ENCODE measurements around the gene CCDC146. TPM values are rescaled to one million over a fixed set of nuclear protein-coding genes. Genes with fewer than 3 reads are reported as not detected.
"Not testable (repeated sequence)": the region's sequence is repeated elsewhere in the genome, so short reads cannot be mapped to it uniquely, and the experiment has no call there.

The CCDC146 gene
- total RNA-seq, 2 donors from 2014 or later, result 2.0 to 3.8 TPM

DNA sequence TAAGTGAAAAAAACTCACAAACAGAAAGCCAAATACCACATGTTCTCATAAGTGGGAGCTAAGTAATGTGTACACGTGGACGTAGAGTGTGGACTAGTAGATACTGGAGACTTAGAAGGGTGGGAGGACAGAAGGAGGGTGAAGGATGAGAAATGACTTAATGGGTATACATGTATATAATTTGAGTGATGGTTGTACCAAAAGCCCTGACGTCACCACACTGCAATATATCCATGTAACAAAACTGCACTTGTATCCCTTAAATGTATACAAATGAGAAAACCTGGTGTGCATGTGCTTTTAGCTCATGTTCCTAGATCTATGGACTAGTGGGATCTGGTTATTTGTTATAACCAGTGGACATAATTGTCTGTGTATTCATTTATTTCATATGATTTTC is 125.7 kb downstream of the CCDC146 start:
- Mint-ChIP-seq H3K4me1 (ENCODE audit: low read depth) (peaks cover 10% of the 10 kb centered on the region), H3K4me3 (no peak overlapping the region), H3K27me3 (ENCODE audit: low read depth) (no peaks in the 10 kb centered on the region), H3K27ac (no peak overlapping the region), H3K36me3 (ENCODE audit: insufficient read depth in 2 of 2) (no peaks in the 10 kb centered on the region), H3K9me3 (no peaks in the 10 kb centered on the region)
- ATAC-seq (replicated peaks in 1 of 2), result no peak
- DNase-seq, result no peak

DNA sequence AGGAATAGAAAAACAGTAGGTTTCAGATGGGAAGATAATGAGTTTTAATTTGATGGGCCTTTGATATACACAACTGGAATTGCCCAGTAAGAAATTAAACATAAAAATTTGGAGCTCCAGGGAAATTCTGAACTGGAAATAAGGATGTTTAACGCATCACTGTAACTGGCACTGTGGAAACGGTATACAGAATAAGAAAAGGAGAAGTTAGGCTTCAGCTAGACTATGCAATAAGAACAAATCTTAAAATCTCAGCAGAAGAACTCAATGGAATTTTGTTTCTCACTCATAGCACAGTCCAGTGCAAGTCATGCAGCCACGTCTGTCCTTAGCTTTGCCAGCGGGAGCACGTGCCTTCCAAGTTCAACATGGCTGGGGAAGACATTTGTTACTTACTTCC is 130.1 kb downstream of the CCDC146 start:
- Mint-ChIP-seq H3K4me3 (no peak overlapping the region), H3K9me3 (no peaks in the 10 kb centered on the region), H3K36me3 (ENCODE audit: insufficient read depth in 2 of 2) (no peaks in the 10 kb centered on the region), H3K27ac (no peak overlapping the region), H3K4me1 (ENCODE audit: low read depth) (no peaks in the 10 kb centered on the region), H3K27me3 (ENCODE audit: low read depth) (no peaks in the 10 kb centered on the region)
- ATAC-seq (replicated peaks in 1 of 2) (no peak), DNase-seq (no peak)

DNA sequence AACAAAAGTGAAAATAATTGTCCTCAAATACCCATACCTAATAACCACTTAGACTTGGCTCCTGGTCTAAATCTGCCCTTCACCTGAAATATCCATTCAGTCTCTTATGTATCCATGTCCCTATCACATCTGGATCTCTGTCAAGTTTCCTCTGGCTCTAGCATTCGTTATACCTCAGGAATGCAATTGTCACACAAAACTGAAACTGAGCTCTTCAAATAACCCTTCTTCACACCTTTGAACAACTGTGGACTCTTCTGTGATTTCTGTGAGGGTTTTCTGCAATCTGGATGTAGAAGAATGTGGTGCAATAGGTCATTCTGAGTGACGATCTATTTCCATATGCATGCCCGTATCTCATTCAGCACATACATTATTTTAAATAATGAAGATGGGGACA is 130.7 kb downstream of the CCDC146 start:
- ATAC-seq (replicated peaks in 1 of 2) (no peak), DNase-seq (no peak)
- Mint-ChIP-seq H3K27me3 (ENCODE audit: low read depth) (no peaks in the 10 kb centered on the region), H3K4me1 (ENCODE audit: low read depth) (no peaks in the 10 kb centered on the region), H3K36me3 (ENCODE audit: insufficient read depth in 2 of 2) (no peaks in the 10 kb centered on the region), H3K9me3 (no peaks in the 10 kb centered on the region), H3K27ac (no peak overlapping the region), H3K4me3 (no peak overlapping the region)

DNA sequence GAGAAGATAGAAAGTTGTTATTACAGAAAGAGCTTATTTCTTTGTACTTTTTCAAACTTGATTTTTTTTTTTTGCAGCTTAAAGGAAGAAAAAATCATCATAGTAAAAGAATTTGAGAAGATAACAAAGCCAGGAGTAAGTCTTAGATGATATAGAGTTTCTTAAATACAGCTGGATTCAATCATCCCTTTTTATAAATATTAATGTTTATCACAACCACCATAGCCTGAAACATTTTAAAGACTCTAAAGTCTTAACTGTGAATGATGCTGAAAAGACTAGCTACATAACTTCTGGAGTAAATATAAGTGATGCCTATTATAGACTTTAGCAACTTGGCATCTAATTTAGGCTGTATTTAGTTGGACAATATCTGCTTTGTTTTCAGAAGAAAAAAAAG is 132.0 kb downstream of the CCDC146 start:
- Mint-ChIP-seq H3K27ac (no peak overlapping the region), H3K27me3 (ENCODE audit: low read depth) (no peaks in the 10 kb centered on the region), H3K4me1 (ENCODE audit: low read depth) (no peaks in the 10 kb centered on the region), H3K36me3 (ENCODE audit: insufficient read depth in 2 of 2) (no peaks in the 10 kb centered on the region), H3K9me3 (no peaks in the 10 kb centered on the region), H3K4me3 (no peak overlapping the region)
- DNase-seq, result no peak
- no peak for ATAC-seq (replicated peaks in 1 of 2)

DNA sequence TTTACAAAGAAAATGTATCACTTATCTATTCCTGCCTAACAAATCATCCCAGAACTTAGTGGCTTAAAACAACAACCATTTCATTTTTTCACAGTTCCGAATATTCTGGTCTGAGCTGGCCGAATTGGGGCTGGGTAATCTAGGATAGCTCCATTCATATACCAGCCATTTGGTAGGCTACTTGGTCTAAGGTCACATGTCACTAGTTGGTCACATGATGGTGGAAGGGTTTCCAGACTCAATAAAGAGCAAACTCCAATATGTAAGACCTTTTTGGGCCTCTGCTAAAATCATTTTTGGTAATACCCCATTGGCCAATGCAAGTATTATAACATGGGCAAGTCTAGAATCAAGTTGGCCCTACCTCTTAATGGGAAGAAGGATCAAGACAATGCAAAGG is 132.5 kb downstream of the CCDC146 start:
- Mint-ChIP-seq H3K27me3 (ENCODE audit: low read depth) (no peaks in the 10 kb centered on the region), H3K4me3 (no peak overlapping the region), H3K4me1 (ENCODE audit: low read depth) (no peaks in the 10 kb centered on the region), H3K27ac (no peak overlapping the region), H3K9me3 (no peaks in the 10 kb centered on the region), H3K36me3 (ENCODE audit: insufficient read depth in 2 of 2) (no peaks in the 10 kb centered on the region)
- DNase-seq (no peak), ATAC-seq (replicated peaks in 1 of 2) (no peak)

DNA sequence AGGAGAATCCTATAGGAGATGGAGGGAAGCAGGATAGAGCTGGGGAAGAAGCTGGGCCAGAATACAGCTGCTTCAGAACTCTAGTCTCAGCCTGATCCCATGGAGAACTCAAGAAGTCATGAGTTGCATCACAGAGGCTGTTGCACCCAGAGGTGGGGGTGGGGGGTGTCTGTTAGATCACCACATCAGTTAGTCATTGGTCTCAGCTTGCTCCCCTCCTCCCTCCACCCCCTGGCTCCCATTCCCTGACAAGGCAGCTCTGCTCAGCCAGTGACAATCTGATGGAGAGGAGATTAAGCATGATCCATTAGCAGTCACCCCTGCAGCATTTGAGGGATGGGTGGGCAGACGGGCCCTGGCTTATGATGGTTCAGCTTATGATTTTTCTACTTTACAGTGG is 135.6 kb downstream of the CCDC146 start:
- Mint-ChIP-seq H3K36me3 (ENCODE audit: insufficient read depth in 2 of 2) (no peaks in the 10 kb centered on the region), H3K9me3 (no peaks in the 10 kb centered on the region), H3K27ac (no peak overlapping the region), H3K4me3 (no peak overlapping the region), H3K4me1 (ENCODE audit: low read depth) (no peaks in the 10 kb centered on the region), H3K27me3 (ENCODE audit: low read depth) (no peaks in the 10 kb centered on the region)
- ATAC-seq (replicated peaks in 1 of 2), result no peak
- DNase-seq, result no peak

DNA sequence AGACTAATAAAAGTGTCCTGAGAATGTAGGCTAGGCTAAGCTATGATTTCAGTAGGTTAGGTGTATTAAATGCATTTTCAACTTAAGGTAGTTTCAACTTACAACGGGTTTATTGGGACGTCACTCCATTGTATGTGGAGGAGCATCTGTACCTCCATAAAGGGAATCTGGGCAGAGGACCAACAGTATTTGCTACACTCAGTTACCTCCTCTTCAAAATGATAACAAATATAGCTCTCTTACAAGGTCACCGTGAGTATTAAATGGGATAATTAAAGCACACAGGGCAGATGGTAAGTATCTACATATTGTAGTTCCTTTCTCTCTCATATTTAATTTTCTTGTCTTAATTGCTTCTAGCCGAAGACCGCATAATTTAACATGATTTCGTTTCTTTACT is 136.2 kb downstream of the CCDC146 start:
- Mint-ChIP-seq H3K27me3 (ENCODE audit: low read depth) (no peaks in the 10 kb centered on the region), H3K4me1 (ENCODE audit: low read depth) (no peaks in the 10 kb centered on the region), H3K4me3 (no peak overlapping the region), H3K27ac (no peak overlapping the region), H3K9me3 (no peaks in the 10 kb centered on the region), H3K36me3 (ENCODE audit: insufficient read depth in 2 of 2) (no peaks in the 10 kb centered on the region)
- DNase-seq (no peak), ATAC-seq (replicated peaks in 1 of 2) (no peak)

DNA sequence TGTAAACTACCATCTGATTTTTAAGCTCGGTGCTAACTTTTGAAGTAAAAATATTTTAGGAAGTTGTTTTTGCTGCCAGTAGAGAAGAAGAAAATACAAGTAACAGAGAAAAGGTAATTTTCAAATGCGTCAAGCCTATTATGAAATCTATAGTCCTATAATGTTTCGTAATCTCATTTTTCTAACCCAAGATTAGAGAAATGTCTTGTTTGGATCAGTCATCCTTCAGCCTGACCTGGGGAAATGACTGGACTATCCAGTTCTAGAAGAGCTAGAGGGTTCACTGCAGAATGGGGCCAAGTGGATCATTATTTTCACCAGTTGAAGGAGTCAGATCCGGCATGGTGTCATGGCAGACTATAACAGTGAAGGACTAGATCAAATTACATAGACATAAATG is 139.9 kb downstream of the CCDC146 start:
- Mint-ChIP-seq H3K36me3 (ENCODE audit: insufficient read depth in 2 of 2) (peaks cover 0 to 1% of the 10 kb centered on the region in 2 donors), H3K9me3 (no peaks in the 10 kb centered on the region), H3K4me1 (ENCODE audit: low read depth) (peaks cover 19% of the 10 kb centered on the region), H3K27me3 (ENCODE audit: low read depth) (no peaks in the 10 kb centered on the region), H3K27ac (no peak overlapping the region), H3K4me3 (no peak overlapping the region)
- ATAC-seq (replicated peaks in 1 of 2), result no peak
- no peak for DNase-seq

DNA sequence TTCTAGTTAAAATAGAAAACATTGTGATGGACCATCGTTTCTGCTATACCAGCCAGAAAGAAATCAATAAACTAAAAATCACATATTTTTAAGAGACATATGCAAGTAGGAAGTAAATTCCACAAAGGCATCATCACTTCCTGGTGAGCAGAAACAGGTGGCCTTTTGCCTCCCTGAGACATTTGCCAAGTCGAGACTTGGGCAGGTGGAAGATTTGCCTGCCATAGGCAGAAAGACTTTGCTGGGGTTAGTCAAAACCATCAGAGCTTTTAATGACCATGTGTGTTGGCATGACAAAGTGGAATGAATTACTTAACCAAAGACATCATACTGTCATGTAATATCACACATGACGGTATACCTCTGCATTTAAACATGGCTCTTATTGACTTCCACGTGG is 143.3 kb downstream of the CCDC146 start:
- Mint-ChIP-seq H3K4me3 (peak overlapping the region in 1 of 2 donors; percentile 19), H3K36me3 (ENCODE audit: insufficient read depth in 2 of 2) (peaks cover 0 to 1% of the 10 kb centered on the region in 2 donors), H3K27ac (no peak overlapping the region), H3K9me3 (peaks cover 0 to 1% of the 10 kb centered on the region in 2 donors), H3K27me3 (ENCODE audit: low read depth) (peaks cover 10% of the 10 kb centered on the region), H3K4me1 (ENCODE audit: low read depth) (peaks cover 19% of the 10 kb centered on the region)
- ATAC-seq (replicated peaks in 1 of 2) (peak; percentile 15 to 24), DNase-seq (no peak)

DNA sequence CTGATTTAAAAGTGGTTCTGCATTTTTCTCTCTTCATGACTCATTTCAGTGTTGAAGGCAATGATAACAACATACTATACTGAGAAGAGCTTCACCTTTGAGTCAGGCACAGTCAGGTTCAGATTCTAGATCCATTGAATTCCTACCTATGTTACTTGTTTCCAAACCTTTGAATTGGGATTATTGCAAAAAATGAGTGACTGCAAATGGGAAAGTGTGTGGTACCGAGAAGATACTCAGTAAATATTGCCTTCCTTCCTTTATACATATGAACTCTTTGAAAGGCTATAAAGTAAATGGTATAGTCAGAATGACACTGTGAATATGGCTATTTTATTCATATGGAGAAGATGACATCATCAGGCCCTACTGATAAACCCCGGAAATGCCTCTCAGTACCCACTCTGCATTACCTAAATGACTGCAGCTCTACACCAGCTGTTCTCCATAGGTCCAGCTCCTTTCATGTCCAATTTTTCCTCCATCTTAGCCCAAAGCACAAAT is 143.9 kb downstream of the CCDC146 start:
- H3K27me3 Mint-ChIP-seq (ENCODE audit: low read depth), result peaks cover 10% of the 10 kb centered on the region
- peak; percentile 93 to 95 for ATAC-seq (replicated peaks in 1 of 2)
- H3K4me3 Mint-ChIP-seq, result peak overlapping the region; percentile 9 to 61
- peaks cover 0 to 1% of the 10 kb centered on the region in 2 donors for H3K36me3 Mint-ChIP-seq (ENCODE audit: insufficient read depth in 2 of 2)
- peaks cover 0 to 1% of the 10 kb centered on the region in 2 donors for H3K9me3 Mint-ChIP-seq
- H3K4me1 Mint-ChIP-seq (ENCODE audit: low read depth), result peaks cover 19% of the 10 kb centered on the region
- peak; percentile 37 to 59 for DNase-seq
- peak overlapping the region; percentile 61 for H3K27ac Mint-ChIP-seq

DNA sequence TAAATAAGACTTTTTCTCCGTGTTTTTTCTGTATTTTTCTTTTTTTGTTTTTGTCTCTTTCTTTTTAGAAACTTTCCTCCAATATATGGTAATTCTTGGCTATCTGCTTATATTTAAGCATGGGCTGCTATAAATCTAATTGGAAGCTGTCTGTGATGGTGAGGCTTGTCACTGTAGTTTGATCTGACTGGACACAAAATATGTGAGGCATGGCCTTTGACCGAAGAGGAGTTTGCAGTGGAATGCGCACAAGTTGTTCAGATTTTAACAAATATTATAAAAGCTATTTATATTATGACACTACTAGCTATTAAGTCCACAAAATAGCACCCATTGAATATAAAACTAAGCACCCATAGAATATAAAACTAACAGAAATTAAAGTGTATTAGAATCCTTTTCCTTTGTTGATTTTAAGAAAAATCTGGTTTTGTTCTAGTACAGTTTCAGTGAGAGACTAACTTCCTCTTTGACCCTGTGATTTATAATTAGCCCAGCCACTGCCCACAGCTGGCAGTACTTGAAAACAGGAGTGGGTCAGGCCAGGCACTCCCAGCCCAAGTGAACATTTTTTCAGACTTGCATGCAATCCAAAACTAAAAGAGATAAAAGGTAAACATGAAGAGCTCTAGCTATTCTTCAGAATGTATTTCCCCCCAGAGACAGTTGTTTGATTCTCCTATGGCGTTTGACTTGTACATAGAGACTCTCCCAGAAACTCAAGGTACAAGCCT is 147.1 kb downstream of the CCDC146 start:
- no peak overlapping the region for H3K27ac Mint-ChIP-seq
- H3K4me3 Mint-ChIP-seq, result no peak overlapping the region
- H3K9me3 Mint-ChIP-seq, result peaks cover 0 to 1% of the 10 kb centered on the region in 2 donors
- no peak for DNase-seq
- peaks cover 10% of the 10 kb centered on the region for H3K27me3 Mint-ChIP-seq (ENCODE audit: low read depth)
- peaks cover 19% of the 10 kb centered on the region for H3K4me1 Mint-ChIP-seq (ENCODE audit: low read depth)
- peaks cover 0 to 1% of the 10 kb centered on the region in 2 donors for H3K36me3 Mint-ChIP-seq (ENCODE audit: insufficient read depth in 2 of 2)
- ATAC-seq (replicated peaks in 1 of 2), result no peak

DNA sequence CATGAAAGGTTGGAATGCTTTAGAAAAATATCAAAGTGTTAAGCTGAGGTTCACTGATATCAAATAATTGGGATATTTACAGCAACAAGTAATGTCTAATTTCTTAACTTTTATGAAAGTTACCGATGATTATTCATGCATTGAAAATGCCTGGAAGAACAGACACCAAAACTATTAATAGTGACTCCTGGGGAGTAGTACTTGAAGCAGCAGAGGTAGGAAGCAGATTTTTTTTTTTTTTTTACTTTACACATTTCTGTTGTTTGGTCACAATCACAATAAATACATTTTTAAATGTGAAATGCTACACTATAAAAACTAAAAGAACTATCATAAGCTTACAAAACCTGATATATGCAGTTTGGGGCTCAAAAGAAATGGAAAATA is 147.7 kb downstream of the CCDC146 start:
- DNase-seq (no peak), ATAC-seq (replicated peaks in 1 of 2) (no peak)
- H3K9me3 Mint-ChIP-seq, result peaks cover 0 to 1% of the 10 kb centered on the region in 2 donors
- no peaks in the 10 kb centered on the region for H3K36me3 Mint-ChIP-seq (ENCODE audit: insufficient read depth in 2 of 2)
- H3K27ac Mint-ChIP-seq, result no peak overlapping the region
- peaks cover 10% of the 10 kb centered on the region for H3K27me3 Mint-ChIP-seq (ENCODE audit: low read depth)
- no peak overlapping the region for H3K4me3 Mint-ChIP-seq
- H3K4me1 Mint-ChIP-seq (ENCODE audit: low read depth), result peaks cover 19% of the 10 kb centered on the region

DNA sequence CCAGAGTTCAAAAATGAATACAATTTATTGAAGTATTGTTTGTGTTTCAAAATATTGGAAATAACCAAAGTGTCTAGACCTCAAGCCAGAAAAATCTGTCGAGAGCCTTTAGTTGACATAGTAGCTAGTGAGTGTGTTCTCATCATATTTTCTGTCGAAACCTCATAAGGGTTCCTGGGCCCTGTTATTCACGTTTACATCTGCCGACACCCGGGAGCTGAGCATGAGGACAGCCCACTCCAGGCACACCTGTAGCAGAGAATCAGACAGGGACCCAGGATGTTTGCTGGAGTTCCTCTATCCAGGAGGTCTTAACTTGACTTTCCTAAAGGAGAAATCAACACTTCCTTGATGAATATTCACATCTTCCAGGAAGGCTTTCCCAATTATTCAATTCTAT is 149.4 kb downstream of the CCDC146 start:
- ATAC-seq (replicated peaks in 1 of 2), result no peak
- Mint-ChIP-seq H3K4me3 (no peak overlapping the region), H3K36me3 (ENCODE audit: insufficient read depth in 2 of 2) (no peaks in the 10 kb centered on the region), H3K4me1 (ENCODE audit: low read depth) (peaks cover 15% of the 10 kb centered on the region), H3K27ac (no peak overlapping the region), H3K27me3 (ENCODE audit: low read depth) (peaks cover 10% of the 10 kb centered on the region), H3K9me3 (peaks cover 0 to 1% of the 10 kb centered on the region in 2 donors)
- no peak for DNase-seq

DNA sequence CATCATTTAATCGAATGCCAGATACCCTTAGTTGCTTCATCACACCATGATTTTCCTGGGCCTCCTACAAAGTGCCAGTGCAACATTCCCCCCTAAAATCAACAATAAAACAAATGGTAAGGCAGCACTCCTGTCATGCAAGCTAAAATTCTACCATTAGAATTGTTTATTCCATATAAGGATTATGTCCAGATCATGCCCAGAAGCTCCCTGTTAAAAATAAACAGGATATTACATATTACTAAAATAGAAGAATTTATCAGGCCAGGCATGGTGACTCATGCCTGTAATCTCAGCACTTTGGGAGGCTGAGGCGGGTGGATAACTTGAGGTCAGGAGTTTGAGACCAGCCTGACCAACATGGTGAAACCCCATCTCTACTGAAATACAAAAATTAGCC is 153.2 kb downstream of the CCDC146 start:
- ATAC-seq (replicated peaks in 1 of 2); H3K27ac Mint-ChIP-seq: not testable (repeated sequence)
- H3K4me1 Mint-ChIP-seq (ENCODE audit: low read depth), result peaks cover 10% of the 10 kb centered on the region

More for the DNA sequence above, 153.2 kb downstream of the CCDC146 start:
- H3K27me3 Mint-ChIP-seq (ENCODE audit: low read depth); H3K9me3 Mint-ChIP-seq; H3K4me3 Mint-ChIP-seq; DNase-seq; H3K36me3 Mint-ChIP-seq (ENCODE audit: insufficient read depth in 2 of 2): not testable (repeated sequence)
